ENCODE results near the gene GRID2.

- TF ChIP-seq, protein P1, sequence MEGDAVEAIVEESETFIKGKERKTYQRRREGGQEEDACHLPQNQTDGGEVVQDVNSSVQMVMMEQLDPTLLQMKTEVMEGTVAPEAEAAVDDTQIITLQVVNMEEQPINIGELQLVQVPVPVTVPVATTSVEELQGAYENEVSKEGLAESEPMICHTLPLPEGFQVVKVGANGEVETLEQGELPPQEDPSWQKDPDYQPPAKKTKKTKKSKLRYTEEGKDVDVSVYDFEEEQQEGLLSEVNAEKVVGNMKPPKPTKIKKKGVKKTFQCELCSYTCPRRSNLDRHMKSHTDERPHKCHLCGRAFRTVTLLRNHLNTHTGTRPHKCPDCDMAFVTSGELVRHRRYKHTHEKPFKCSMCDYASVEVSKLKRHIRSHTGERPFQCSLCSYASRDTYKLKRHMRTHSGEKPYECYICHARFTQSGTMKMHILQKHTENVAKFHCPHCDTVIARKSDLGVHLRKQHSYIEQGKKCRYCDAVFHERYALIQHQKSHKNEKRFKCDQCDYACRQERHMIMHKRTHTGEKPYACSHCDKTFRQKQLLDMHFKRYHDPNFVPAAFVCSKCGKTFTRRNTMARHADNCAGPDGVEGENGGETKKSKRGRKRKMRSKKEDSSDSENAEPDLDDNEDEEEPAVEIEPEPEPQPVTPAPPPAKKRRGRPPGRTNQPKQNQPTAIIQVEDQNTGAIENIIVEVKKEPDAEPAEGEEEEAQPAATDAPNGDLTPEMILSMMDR (IDR thresholded peaks at IDR 0.05): no peak
- no peak for TF ChIP-seq POLR2A (IDR thresholded peaks at IDR 0.05)
Observed at GRCh38 chr4:92657695-92658094, 353.9 kb downstream of the GRID2 start.
